Glomerular visceral epithelial cell (primary cell): ENCODE results near the gene ANKRD9.

ENCODE experiments used
- DNase-seq: peaks from one replicate; pipeline ENCODE4 v3.0.0-alpha.2; 2016; ENCODE audit errors: extremely low spot score

Gene ANKRD9

GRCh38 chr14:102479107-102479506 lies 30.5 kb downstream of the ANKRD9 start:
- no peak for DNase-seq

DNA sequence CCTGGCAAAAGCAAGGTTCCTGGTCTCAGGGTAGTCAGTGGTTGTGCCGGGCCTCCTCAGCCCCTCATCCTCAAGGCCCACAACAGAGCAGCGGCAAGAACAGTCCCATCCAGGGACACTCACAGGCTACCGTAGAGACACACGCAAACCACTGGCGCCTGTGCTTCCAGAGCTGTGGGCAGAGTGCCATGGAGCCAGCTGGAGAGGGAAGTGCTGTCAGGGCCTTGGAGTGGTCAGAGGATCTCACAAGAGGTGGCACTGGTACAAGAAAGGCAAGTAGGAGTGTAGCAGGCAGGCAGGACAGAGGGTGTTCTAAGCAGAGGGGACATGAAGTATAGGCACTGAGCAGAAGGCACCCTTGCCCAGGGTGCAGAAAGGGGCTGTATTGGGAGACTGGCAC lies 34.6 kb downstream of the ANKRD9 start:
- no peak for DNase-seq

DNA sequence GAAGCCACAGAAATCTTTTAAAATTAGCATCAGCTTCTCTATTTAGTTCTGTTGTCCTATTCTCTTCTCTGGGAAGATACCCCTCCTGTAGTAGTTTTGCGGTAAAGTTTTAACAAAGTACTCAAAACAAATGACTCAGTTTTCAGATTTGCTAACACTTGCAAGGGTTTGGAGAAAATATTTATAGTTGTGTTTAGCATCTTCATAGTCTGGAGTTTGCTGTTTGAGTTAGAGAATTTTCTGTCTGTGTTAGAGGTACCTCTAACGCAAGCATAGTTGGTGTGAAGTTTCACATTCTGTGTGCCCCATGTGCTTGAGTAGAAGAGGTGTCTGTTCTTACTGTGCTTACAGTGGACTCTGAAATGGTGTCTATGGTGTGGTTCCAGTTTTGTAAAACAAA lies 36.0 kb downstream of the ANKRD9 start:
- DNase-seq: no peak

DNA sequence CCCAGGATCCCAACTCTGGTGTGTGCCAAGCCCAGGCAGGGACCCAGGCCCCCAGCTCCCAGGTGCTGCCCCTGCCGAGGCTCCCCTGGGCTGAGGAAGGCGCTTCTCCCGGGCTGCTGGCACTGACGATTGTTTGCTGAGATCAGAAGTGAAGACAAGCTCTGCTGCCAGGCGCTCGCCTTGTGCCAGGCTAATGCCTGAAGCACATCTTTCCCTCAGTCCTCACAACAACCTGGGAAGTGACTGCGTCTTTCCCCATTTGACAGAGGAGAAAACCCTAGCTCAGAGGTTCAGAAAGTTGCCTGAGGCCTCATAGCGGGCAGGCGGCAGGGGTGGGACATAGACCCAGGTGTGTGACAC lies 36.8 kb downstream of the ANKRD9 start:
- no peak for DNase-seq

GRCh38 chr14:102471921-102472790 lies 37.4 kb downstream of the ANKRD9 start:
- DNase-seq: no peak

- DNase-seq: no peak
These were observed 40.3 kb downstream of the ANKRD9 start for GRCh38 chr14:102469261-102469660.

- DNase-seq: no peak
These were observed 44.7 kb downstream of the ANKRD9 start for GRCh38 chr14:102464846-102465341.

- DNase-seq: no peak
These were observed 45.6 kb downstream of the ANKRD9 start for GRCh38 chr14:102464006-102464405.

DNA sequence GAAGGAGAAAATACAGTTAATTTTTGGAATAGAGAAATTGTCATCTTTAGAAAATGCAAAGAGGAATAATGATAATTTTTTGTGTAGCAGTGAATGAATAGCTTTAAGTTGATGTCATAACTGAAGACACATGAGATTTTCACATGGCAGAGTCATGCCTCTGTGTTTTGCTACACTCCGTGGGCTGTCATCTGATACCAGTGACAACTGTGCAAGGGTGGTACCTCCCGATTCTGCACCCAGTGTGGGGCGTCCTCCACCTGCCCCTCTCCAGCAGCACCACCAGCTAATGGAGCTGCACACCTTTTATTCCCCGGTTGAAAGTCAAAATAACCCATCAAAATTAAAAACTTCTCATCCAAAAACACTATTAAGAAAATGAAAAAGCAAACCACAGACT lies 47.2 kb downstream of the ANKRD9 start:
- no peak for DNase-seq

GRCh38 chr14:102461490-102462338 lies 47.9 kb downstream of the ANKRD9 start:
- DNase-seq: no peak

- no peak for DNase-seq
These were observed 52.1 kb downstream of the ANKRD9 start for GRCh38 chr14:102457509-102457908.

GRCh38 chr14:102454711-102455110 lies 54.9 kb downstream of the ANKRD9 start:
- DNase-seq: no peak

DNA sequence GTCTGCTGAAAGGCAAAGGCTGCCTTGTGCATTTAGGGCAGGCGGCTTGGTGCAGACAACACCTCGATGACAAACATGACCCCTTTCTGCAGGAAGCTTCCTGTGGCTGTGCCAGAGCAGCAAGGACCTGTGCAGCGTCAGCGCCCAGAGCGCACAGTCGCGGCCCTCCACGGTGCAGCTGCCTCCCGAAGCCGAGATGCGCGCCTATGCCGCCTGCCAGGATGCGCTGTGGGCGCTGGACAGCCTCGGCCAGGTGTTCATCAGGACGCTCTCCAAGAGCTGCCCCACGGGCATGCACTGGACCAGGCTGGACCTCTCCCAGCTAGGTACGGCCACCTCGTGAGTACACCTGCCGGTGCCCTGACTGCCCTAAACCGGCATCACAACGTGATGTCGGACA lies 57.3 kb downstream of the ANKRD9 start:
- no peak for DNase-seq
